ENCODE data around the gene DDX31. TPM values are rescaled to one million over a fixed set of nuclear protein-coding genes. Genes with fewer than 3 reads are reported as not detected.

The DDX31 gene
- total RNA-seq, 1 experiment from 2014 or later: 14.6 TPM

DNA sequence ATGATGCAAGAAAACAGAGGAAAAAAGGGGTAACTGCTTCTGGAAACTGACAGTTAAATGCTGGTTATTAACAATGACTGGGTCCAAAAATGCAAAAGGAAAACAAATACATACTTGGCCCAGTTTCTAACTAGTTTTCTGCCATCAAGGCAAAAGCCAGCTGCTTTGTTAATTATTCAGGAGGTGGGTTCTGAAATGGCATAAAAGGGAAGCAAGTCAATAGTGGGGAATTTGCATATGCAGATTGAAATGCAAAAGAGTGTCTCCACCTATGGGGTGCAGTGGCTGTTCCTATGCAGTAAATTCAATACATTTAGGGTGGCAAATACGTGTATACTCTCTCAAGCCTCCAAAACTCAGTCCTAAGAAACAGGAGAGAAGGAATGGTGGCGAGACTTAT, 54.0 kb downstream of the DDX31 start:
- Histone ChIP-seq H3K4me2 (ENCODE audit: low read length) (no peak overlapping the region), H3K79me2 (ENCODE audit: low read length) (no peaks in the 10 kb centered on the region), H3K9me2 (replicated peaks; ENCODE audit: low read length) (no peaks in the 10 kb centered on the region), H3K9ac (ENCODE audit: low read length) (no peak overlapping the region), H3K4me3 (ENCODE audit: low read length) (no peak overlapping the region), H3K9me3 (ENCODE audit: low read length) (no peaks in the 10 kb centered on the region), H3K27me3 (ENCODE audit: low read length) (no peaks in the 10 kb centered on the region), H3K27ac (ENCODE audit: low read length) (no peak overlapping the region), H2AFZ (ENCODE audit: low read length) (no peak overlapping the region), H4K20me1 (ENCODE audit: low read length) (no peaks in the 10 kb centered on the region), H3K4me1 (ENCODE audit: insufficient read depth, low read length) (no peaks in the 10 kb centered on the region), H3F3A (ENCODE audit: low read length, unreplicated experiment) (no peaks in the 10 kb centered on the region), H3K36me3 (ENCODE audit: low read depth, low read length) (peaks cover 10% of the 10 kb centered on the region; the same call in 1 of the 2 replicates)
- POLR2A ChIA-PET (ENCODE audit: unreplicated experiment): no interaction called here
- intact Hi-C loops (cut with micrococcal nuclease): no loop called here
- DNase-seq (no peak), ATAC-seq (no peak)
- CTCF ChIA-PET: no interaction called here
- TF ChIP-seq EZH2 (IDR thresholded peaks at IDR 0.05; ENCODE audit: low read length, unreplicated experiment) (no peak), EZH2phosphoT487 (IDR thresholded peaks at IDR 0.05; ENCODE audit: borderline replicate concordance, low read length) (no peak)
- TF ChIP-seq, protein P1, sequence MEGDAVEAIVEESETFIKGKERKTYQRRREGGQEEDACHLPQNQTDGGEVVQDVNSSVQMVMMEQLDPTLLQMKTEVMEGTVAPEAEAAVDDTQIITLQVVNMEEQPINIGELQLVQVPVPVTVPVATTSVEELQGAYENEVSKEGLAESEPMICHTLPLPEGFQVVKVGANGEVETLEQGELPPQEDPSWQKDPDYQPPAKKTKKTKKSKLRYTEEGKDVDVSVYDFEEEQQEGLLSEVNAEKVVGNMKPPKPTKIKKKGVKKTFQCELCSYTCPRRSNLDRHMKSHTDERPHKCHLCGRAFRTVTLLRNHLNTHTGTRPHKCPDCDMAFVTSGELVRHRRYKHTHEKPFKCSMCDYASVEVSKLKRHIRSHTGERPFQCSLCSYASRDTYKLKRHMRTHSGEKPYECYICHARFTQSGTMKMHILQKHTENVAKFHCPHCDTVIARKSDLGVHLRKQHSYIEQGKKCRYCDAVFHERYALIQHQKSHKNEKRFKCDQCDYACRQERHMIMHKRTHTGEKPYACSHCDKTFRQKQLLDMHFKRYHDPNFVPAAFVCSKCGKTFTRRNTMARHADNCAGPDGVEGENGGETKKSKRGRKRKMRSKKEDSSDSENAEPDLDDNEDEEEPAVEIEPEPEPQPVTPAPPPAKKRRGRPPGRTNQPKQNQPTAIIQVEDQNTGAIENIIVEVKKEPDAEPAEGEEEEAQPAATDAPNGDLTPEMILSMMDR (conservative IDR thresholded peaks at IDR 0.05; ENCODE audit: low read depth, low read length): no peak
- no TSS peak for BruUV-seq (replicated peaks)

DNA sequence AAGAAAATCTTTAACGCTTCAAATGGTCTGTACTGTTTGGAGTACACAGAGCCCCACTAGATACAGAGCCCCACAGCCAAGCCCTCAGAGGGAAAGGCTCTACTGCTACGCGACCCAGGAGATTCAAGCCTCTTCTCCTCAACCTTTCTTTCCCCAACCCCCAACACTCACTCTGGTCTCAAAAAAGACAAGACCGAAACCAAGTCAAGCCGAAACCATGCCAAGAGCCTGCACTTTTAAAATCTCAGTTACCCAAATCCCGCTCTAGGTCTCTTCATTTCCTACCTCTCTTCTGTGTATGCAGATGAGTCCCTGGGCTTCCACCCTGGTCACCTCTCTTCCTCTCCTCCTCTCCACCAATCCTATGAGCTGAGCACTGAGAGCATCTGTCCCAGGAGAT, 55.5 kb downstream of the DDX31 start:
- H4K20me1 ChIP-seq (ENCODE audit: low read length): no peaks in the 10 kb centered on the region
- no peak for DNase-seq
- intact Hi-C loops (cut with micrococcal nuclease): no loop called here
- H3K9me3 ChIP-seq (ENCODE audit: low read length): no peaks in the 10 kb centered on the region
- peaks cover 7% of the 10 kb centered on the region for H3K4me1 ChIP-seq (ENCODE audit: insufficient read depth, low read length)
- no peak overlapping the region for H3K9ac ChIP-seq (ENCODE audit: low read length)
- H3F3A ChIP-seq (ENCODE audit: low read length, unreplicated experiment): no peaks in the 10 kb centered on the region
- TF ChIP-seq EZH2 (IDR thresholded peaks at IDR 0.05; ENCODE audit: low read length, unreplicated experiment) (no peak), EZH2phosphoT487 (IDR thresholded peaks at IDR 0.05; ENCODE audit: borderline replicate concordance, low read length) (no peak)
- TF ChIP-seq, protein P1 (conservative IDR thresholded peaks at IDR 0.05; ENCODE audit: low read depth, low read length): no peak
- no peak for ATAC-seq
- peaks cover 10% of the 10 kb centered on the region; the same call in 1 of the 2 replicates for H3K36me3 ChIP-seq (ENCODE audit: low read depth, low read length)
- H3K9me2 ChIP-seq (replicated peaks; ENCODE audit: low read length): no peaks in the 10 kb centered on the region
- H3K4me3 ChIP-seq (ENCODE audit: low read length): no peak overlapping the region
- H3K27ac ChIP-seq (ENCODE audit: low read length): no peak overlapping the region
- CTCF ChIA-PET: no interaction called here
- H3K4me2 ChIP-seq (ENCODE audit: low read length): no peak overlapping the region
- no peaks in the 10 kb centered on the region for H3K27me3 ChIP-seq (ENCODE audit: low read length)
- no peak overlapping the region for H2AFZ ChIP-seq (ENCODE audit: low read length)
- POLR2A ChIA-PET (ENCODE audit: unreplicated experiment): no interaction called here
- H3K79me2 ChIP-seq (ENCODE audit: low read length): no peaks in the 10 kb centered on the region
- BruUV-seq (replicated peaks): no TSS peak

DNA sequence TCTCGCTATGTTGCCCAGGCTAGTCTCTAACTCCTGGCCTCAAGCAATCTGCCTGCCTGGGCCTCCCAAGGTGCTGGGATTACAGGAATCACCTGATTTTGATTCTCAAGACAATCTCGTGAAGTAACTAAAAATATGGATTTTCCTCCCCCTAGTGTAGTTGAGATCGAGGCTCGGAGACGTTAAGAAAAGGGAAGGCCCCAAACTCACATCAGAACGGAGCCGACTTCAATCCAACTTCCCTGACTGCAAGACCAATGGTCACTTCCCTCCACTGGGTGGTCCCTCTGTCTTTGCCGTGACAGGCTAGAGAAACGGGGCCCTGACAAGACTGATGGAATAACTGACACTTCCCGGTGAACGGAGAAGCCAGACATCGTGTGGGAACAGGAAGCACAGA, 59.1 kb downstream of the DDX31 start:
- H3K36me3 ChIP-seq (ENCODE audit: low read depth, low read length): peaks cover 6% of the 10 kb centered on the region; the same call in 1 of the 2 replicates
- intact Hi-C loops (cut with micrococcal nuclease): no loop called here

More for the DNA sequence above, 59.1 kb downstream of the DDX31 start:
- ATAC-seq (no peak), DNase-seq (no peak)
- no peaks in the 10 kb centered on the region for H3F3A ChIP-seq (ENCODE audit: low read length, unreplicated experiment)
- no peaks in the 10 kb centered on the region for H3K9me2 ChIP-seq (replicated peaks; ENCODE audit: low read length)
- BruUV-seq (replicated peaks): no TSS peak
- no peak overlapping the region for H3K4me3 ChIP-seq (ENCODE audit: low read length)
- no peak overlapping the region for H3K9ac ChIP-seq (ENCODE audit: low read length)
- TF ChIP-seq EZH2phosphoT487 (IDR thresholded peaks at IDR 0.05; ENCODE audit: borderline replicate concordance, low read length) (no peak), EZH2 (IDR thresholded peaks at IDR 0.05; ENCODE audit: low read length, unreplicated experiment) (no peak)
- TF ChIP-seq, protein P1 (conservative IDR thresholded peaks at IDR 0.05; ENCODE audit: low read depth, low read length): no peak
- peak overlapping the region; percentile 90 for H3K27ac ChIP-seq (ENCODE audit: low read length)
- no peaks in the 10 kb centered on the region for H4K20me1 ChIP-seq (ENCODE audit: low read length)
- H3K4me1 ChIP-seq (ENCODE audit: insufficient read depth, low read length): peaks cover 7% of the 10 kb centered on the region
- ChIA-PET POLR2A (ENCODE audit: unreplicated experiment) (no interaction called here), CTCF (no interaction called here)
- H3K4me2 ChIP-seq (ENCODE audit: low read length): no peak overlapping the region
- no peaks in the 10 kb centered on the region for H3K27me3 ChIP-seq (ENCODE audit: low read length)
- no peaks in the 10 kb centered on the region for H3K9me3 ChIP-seq (ENCODE audit: low read length)
- H3K79me2 ChIP-seq (ENCODE audit: low read length): no peaks in the 10 kb centered on the region
- no peak overlapping the region for H2AFZ ChIP-seq (ENCODE audit: low read length)
